HG03575 (cell line): ENCODE data around the gene DTX3L.
"Not testable (repeated sequence)": the region's sequence is repeated elsewhere in the genome, so short reads cannot be mapped to it uniquely, and the experiment has no call there.

Experiments
- ATAC-seq: cut with Tn5 transposase; IDR thresholded peaks from one replicate; pipeline ENCODE4 v1.9.1; 2021; ENCODE audit not compliant: unreplicated experiment, insufficient number of reproducible peaks, low FRiP score; ENCODE audit errors: extremely low read depth

Gene DTX3L

GRCh38 chr3:122558605-122559004 is 5.5 kb upstream of the DTX3L start:
- no peak for ATAC-seq

GRCh38 chr3:122559906-122560305 is 4.2 kb upstream of the DTX3L start:
- ATAC-seq: no peak

GRCh38 chr3:122560680-122561079 is 3.5 kb upstream of the DTX3L start:
- no peak for ATAC-seq

- ATAC-seq: no peak
These were observed 1.0 kb upstream of the DTX3L start for GRCh38 chr3:122562923-122563716.

GRCh38 chr3:122563717-122564025 is 467 bp upstream of the DTX3L start:
- ATAC-seq: no peak

GRCh38 chr3:122568131-122568530 is 4.0 kb downstream of the DTX3L start:
- not testable (repeated sequence) for ATAC-seq

- no peak for ATAC-seq
These were observed 4.6 kb downstream of the DTX3L start for GRCh38 chr3:122568755-122569154.

- ATAC-seq: peak; percentile 22
These were observed 8.8 kb downstream of the DTX3L start for GRCh38 chr3:122572940-122573412.

GRCh38 chr3:122576174-122576940 is 12.2 kb downstream of the DTX3L start:
- ATAC-seq: peak; percentile 51

- no peak for ATAC-seq
These were observed 13.4 kb downstream of the DTX3L start, which contains the start of gene PARP15 for GRCh38 chr3:122577409-122578031. PARP15 (plus strand) TSS chr3:122577650; CDS start chr3:122577668, 18 bp downstream.

GRCh38 chr3:122578069-122578740 is 14.1 kb downstream of the DTX3L start:
- ATAC-seq: no peak

- no peak for ATAC-seq
These were observed 16.3 kb downstream of the DTX3L start for GRCh38 chr3:122580470-122580869.

- ATAC-seq: no peak
These were observed 17.5 kb downstream of the DTX3L start for GRCh38 chr3:122581622-122582021.

- no peak for ATAC-seq
These were observed 18.3 kb downstream of the DTX3L start for GRCh38 chr3:122582390-122582789.

GRCh38 chr3:122586098-122586497 is 22.0 kb downstream of the DTX3L start:
- no peak for ATAC-seq

- ATAC-seq: no peak
These were observed 22.8 kb downstream of the DTX3L start for GRCh38 chr3:122586773-122587485.

GRCh38 chr3:122587572-122587971 is 23.4 kb downstream of the DTX3L start:
- no peak for ATAC-seq

GRCh38 chr3:122589297-122589696 is 25.2 kb downstream of the DTX3L start:
- no peak for ATAC-seq

GRCh38 chr3:122590610-122591009 is 26.5 kb downstream of the DTX3L start:
- ATAC-seq: no peak
